ENCODE measurements around the gene PRR5.

DNA sequence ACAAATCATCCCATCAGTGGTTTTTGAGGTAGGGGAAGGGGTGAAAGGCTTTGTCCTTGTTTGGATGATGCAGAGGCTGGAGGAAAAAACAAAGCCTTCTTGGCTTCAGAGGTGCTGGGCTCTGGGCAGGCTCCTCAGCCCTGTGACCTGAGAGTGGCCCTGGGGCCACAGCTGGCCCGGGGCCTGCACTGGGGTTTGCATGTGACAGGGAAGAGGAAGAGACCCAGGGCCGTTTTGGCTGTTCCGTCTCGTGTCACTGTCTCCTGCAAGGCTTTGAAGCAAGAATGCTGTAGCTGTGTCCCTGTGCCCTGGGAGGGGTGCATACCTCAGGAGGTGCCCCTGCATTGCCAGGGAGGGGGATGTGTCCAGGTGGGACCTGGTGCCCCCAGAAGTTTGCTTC is 63.0 kb downstream of the PRR5 start:
- TF ChIP-seq, protein P1, sequence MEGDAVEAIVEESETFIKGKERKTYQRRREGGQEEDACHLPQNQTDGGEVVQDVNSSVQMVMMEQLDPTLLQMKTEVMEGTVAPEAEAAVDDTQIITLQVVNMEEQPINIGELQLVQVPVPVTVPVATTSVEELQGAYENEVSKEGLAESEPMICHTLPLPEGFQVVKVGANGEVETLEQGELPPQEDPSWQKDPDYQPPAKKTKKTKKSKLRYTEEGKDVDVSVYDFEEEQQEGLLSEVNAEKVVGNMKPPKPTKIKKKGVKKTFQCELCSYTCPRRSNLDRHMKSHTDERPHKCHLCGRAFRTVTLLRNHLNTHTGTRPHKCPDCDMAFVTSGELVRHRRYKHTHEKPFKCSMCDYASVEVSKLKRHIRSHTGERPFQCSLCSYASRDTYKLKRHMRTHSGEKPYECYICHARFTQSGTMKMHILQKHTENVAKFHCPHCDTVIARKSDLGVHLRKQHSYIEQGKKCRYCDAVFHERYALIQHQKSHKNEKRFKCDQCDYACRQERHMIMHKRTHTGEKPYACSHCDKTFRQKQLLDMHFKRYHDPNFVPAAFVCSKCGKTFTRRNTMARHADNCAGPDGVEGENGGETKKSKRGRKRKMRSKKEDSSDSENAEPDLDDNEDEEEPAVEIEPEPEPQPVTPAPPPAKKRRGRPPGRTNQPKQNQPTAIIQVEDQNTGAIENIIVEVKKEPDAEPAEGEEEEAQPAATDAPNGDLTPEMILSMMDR (conservative IDR thresholded peaks at IDR 0.05; ENCODE audit: low read length), result no peak
- TF ChIP-seq EZH2phosphoT487 (IDR thresholded peaks at IDR 0.05; ENCODE audit: borderline replicate concordance, low read depth, low read length), result no peak
